Tibial nerve (tissue), 4 donors: ENCODE data around the gene EVX2. TPM values are rescaled to one million over a fixed set of nuclear protein-coding genes. Genes with fewer than 3 reads are reported as not detected.

Experiments
- DNase-seq, 2 donors: peaks; one replicate each; pipeline ENCODE4 v3.0.0-alpha.2; 2019; ENCODE audit warnings: low spot score in 2 of 2
- H3K27ac ChIP-seq, 4 donors: fragments of 200-600 bp; sonication (generic) in 3 of 4; one replicate each; pipeline ENCODE4 v1.5.1; 2017 to 2019; ENCODE audit warnings: mild to moderate bottlenecking in 1 of 4
- H3K27me3 ChIP-seq, 2 donors: fragments of 200-600 bp; sonication (generic) in 1 of 2; one replicate each; pipeline versions ENCODE4 v1.5.1 to v1.6.0; 2017 to 2019
- H3K36me3 ChIP-seq, 3 donors: fragments of 200-600 bp; sonication (generic); one replicate each; pipeline ENCODE4 v1.5.1; 2018 to 2019
- H3K4me1 ChIP-seq, 4 donors: fragments of 200-600 bp; sonication (generic) in 3 of 4; one replicate each; pipeline ENCODE4 v1.5.1; 2017 to 2019
- H3K4me3 ChIP-seq, 4 donors: fragments of 200-600 bp; sonication (generic) in 3 of 4; one replicate each; pipeline ENCODE4 v1.5.1; 2017 to 2019; ENCODE audit warnings: mild to moderate bottlenecking in 1 of 4, moderate library complexity in 1 of 4
- H3K9me3 ChIP-seq, 4 donors: fragments of 200-600 bp; sonication (generic) in 3 of 4; one replicate each; pipeline ENCODE4 v1.5.1; 2017 to 2019
- CTCF ChIP-seq, 5 experiments: fragments of 200-600 bp in 3 of 5; fragments of 450-650 bp in 2 of 5; sonication (generic) in 3 of 5; IDR thresholded peaks; one replicate each; pipeline ENCODE4 v1.5.1; 2016 to 2019; ENCODE audit warnings: antibody characterized with exemption in 5 of 5, mild to moderate bottlenecking in 3 of 5, moderate library complexity in 2 of 5
- EP300 ChIP-seq, 2 donors: sonication (generic); formaldehyde crosslinking; IDR thresholded peaks; one replicate each; pipeline ENCODE4 v1.6.1; 2017; ENCODE audit warnings: antibody characterized with exemption in 2 of 2, mild to moderate bottlenecking in 1 of 2
- POLR2A ChIP-seq, 2 donors: fragments of 450-650 bp; IDR thresholded peaks; one replicate each; pipeline ENCODE4 v1.6.1; 2017; ENCODE audit warnings: antibody characterized with exemption in 2 of 2, mild to moderate bottlenecking in 2 of 2, moderate library complexity in 2 of 2
- WGBS, 2 donors: methylation state at CpG; one replicate each; pipeline ENCODE4 v1.1.5; 2018; 5-methylcytosine and 5-hydroxymethylcytosine counted together
- total RNA-seq, 4 donors: library from RNA; depleted of rRNA; stranded (reverse); fragments of >200 nt; gene quantifications; one replicate each; pipeline ENCODE4 v1.1.0, GENCODE V29; 2016

Gene EVX2
- total RNA-seq, 4 donors from 2014 or later: not detected

DNA sequence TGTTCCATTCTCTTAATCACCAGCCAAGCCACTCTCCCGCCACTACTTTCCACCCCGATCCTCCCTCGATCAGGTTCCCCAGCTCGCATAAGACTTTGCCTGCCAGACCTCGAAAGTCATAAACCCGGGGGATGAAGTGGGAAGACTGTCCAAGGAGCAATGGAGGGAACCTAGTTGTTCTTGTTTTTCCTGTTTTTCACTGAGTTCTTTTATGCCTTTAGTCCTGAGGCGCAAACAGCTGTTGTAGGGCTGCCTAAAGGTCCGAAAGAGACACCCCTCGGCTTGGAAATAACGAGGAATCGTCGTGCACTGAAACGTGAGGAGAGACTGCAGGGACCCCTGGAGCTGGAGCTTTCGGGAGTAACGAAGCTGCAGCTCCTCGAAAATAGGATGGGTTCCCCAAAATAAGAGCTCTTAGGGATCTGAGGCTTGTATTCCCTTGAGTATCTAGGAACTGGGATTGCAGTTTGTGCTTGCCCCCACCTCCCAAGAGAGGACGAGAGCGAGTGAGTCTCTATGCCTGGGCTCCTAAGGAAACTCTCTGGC lies 14.1 kb upstream of the EVX2 start:
- Histone ChIP-seq H3K27me3 (peaks cover 8 to 100% of the 10 kb centered on the region in 2 donors), H3K36me3 (no peaks in the 10 kb centered on the region), H3K27ac (no peak overlapping the region), H3K9me3 (no peaks in the 10 kb centered on the region), H3K4me1 (peaks cover 0 to 52% (median 11%) of the 10 kb centered on the region in 4 donors), H3K4me3 (no peak overlapping the region)
- TF ChIP-seq EP300 (IDR thresholded peaks at IDR 0.05) (no peak), CTCF (IDR thresholded peaks at IDR 0.05) (no peak), POLR2A (IDR thresholded peaks at IDR 0.05) (no peak)
- no peak for DNase-seq
- 3 to 4% methylated on average over 18 of the region's 18 CpGs for WGBS, 2 donors

GRCh38 chr2:176096986-176097819 lies 13.4 kb upstream of the EVX2 start:
- no peaks in the 10 kb centered on the region for H3K36me3 ChIP-seq
- WGBS, 2 donors: 3% methylated on average over 36 to 43 of the region's 45 CpGs
- DNase-seq: peak; percentile 42 to 48
- peaks cover 0 to 59% (median 11%) of the 10 kb centered on the region in 4 donors for H3K4me1 ChIP-seq
- no peak for TF ChIP-seq EP300 (IDR thresholded peaks at IDR 0.05)
- TF ChIP-seq POLR2A (IDR thresholded peaks at IDR 0.05): no peak
- peak; percentile 66 to 74 (median 71) for TF ChIP-seq CTCF (IDR thresholded peaks at IDR 0.05)
- peaks cover 8 to 98% of the 10 kb centered on the region in 2 donors for H3K27me3 ChIP-seq
- no peaks in the 10 kb centered on the region for H3K9me3 ChIP-seq
- H3K4me3 ChIP-seq: peak overlapping the region; percentile 12 to 41 (median 22)
- H3K27ac ChIP-seq: no peak overlapping the region

DNA sequence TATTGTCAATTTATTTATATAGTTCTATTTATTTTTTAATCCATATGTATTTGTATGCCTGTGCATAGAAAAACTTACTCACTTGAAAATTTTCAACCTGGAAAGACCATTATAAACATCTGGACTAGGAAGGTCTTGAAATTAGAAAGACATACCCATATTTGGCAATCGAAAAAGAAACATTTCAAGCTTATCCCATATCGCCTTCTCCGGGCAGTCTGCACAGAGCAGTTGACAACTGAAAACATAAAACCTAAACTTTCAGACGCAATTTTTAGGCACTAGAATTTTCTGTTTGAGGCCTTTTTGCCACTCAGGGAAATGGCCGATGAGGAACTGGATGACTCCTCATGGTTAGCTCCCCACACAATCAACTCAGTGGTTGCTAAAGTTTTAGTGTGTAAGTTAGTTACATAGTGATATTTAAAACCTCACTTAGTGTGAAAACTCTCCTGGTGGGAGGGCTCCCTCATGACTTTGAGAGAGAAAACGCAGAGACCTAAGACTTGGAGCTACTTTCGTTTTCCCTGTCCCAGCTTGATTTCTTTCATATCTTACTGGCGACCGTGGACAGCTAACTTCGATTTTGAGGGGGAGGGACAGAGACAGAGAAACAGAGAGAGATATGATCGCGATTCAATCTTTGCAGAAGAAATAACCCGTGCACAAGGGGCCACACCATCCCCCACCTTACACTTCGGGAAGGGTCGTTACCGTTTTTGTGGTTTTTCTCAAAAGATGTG lies 12.7 kb upstream of the EVX2 start:
- TF ChIP-seq EP300 (IDR thresholded peaks at IDR 0.05): peak in 1 of 2 donors; percentile 81
- no peak for TF ChIP-seq CTCF (IDR thresholded peaks at IDR 0.05)
- Histone ChIP-seq H3K27ac (no peak overlapping the region), H3K36me3 (no peaks in the 10 kb centered on the region), H3K4me1 (peaks cover 0 to 66% (median 11%) of the 10 kb centered on the region in 4 donors), H3K4me3 (peak overlapping the region in 1 of 4 donors; percentile 41), H3K27me3 (peaks cover 8 to 98% of the 10 kb centered on the region in 2 donors), H3K9me3 (no peaks in the 10 kb centered on the region)
- no peak for DNase-seq
- 11 to 16% methylated on average over 16 of the region's 16 CpGs for WGBS, 2 donors

DNA sequence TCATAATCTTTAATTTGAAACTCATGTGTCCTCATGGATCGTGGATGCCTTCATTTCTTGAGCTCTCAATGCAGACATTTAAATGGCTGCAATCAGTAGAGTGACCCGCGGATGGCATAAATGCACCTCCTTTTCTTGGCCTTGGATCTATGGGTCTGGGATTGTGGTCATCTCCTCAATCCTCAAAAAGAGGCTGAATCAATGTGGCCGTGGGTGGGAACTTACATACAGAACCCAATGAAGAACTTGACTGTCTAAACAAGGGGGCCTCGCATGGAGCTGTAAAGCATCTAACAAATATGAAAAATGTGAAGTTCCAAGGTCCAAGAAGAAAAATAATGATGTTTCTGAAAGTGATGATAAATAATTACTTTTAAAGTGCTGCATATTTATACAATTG lies 11.7 kb upstream of the EVX2 start:
- no peak for DNase-seq
- Histone ChIP-seq H3K9me3 (no peaks in the 10 kb centered on the region), H3K27ac (no peak overlapping the region), H3K4me1 (peaks cover 0 to 62% (median 11%) of the 10 kb centered on the region in 4 donors), H3K27me3 (peaks cover 8 to 98% of the 10 kb centered on the region in 2 donors), H3K4me3 (no peak overlapping the region), H3K36me3 (no peaks in the 10 kb centered on the region)
- 25 to 33% methylated on average over 5 of the region's 5 CpGs for WGBS, 2 donors
- no peak for TF ChIP-seq CTCF (IDR thresholded peaks at IDR 0.05)
- no peak for TF ChIP-seq EP300 (IDR thresholded peaks at IDR 0.05)
- no peak for TF ChIP-seq POLR2A (IDR thresholded peaks at IDR 0.05)
